Neural progenitor cell (in vitro differentiated cells): Measurements from ENCODE around the gene CREBRF. TPM values are rescaled to one million over a fixed set of nuclear protein-coding genes. Genes with fewer than 3 reads are reported as not detected.

Experiments
- DNase-seq: peaks from one replicate; pipeline ENCODE4 v3.0.0-alpha.2; 2016; ENCODE audit warnings: low spot score
- H2AFZ ChIP-seq: fragments of 200-600 bp; sonication (generic); replicated peaks from 2 replicates; pipeline ENCODE4 v1.6.1; 2016; ENCODE audit warnings: antibody characterized with exemption
- H3F3A ChIP-seq: fragments of 200-600 bp; sonication (generic); 2 replicates; pipeline ENCODE4 v1.6.1; 2016; ENCODE audit warnings: antibody characterized with exemption, low read depth
- H3K27ac ChIP-seq: fragments of 200-600 bp; sonication (generic); 2 replicates; pipeline ENCODE4 v1.5.1; 2016; ENCODE audit warnings: mild to moderate bottlenecking
- H3K27me3 ChIP-seq: fragments of 200-600 bp; sonication (generic); 2 replicates; pipeline ENCODE4 v1.6.1; 2016; ENCODE audit warnings: mild to moderate bottlenecking, moderate library complexity
- H3K36me3 ChIP-seq: fragments of 200-600 bp; sonication (generic); 2 replicates; pipeline ENCODE4 v1.5.1; 2016
- H3K4me1 ChIP-seq: fragments of 200-600 bp; sonication (generic); 2 replicates; pipeline ENCODE4 v1.6.1; 2016; ENCODE audit warnings: mixed run types
- H3K4me2 ChIP-seq: fragments of 200-600 bp; sonication (generic); 2 replicates; pipeline ENCODE4 v1.6.1; 2016
- H3K4me3 ChIP-seq: fragments of 200-600 bp; sonication (generic); 2 replicates; pipeline ENCODE4 v1.5.1; 2016
- H3K79me2 ChIP-seq: fragments of 200-600 bp; sonication (generic); 2 replicates; pipeline ENCODE4 v1.6.1; 2016; ENCODE audit warnings: low read depth
- H3K9ac ChIP-seq: fragments of 200-600 bp; sonication (generic); 2 replicates; pipeline ENCODE4 v1.6.1; 2016
- H3K9me3 ChIP-seq: fragments of 200-600 bp; sonication (generic); 2 replicates; pipeline ENCODE4 v1.5.1; 2016; ENCODE audit warnings: low read depth
- H4K20me1 ChIP-seq: fragments of 200-600 bp; sonication (generic); 2 replicates; pipeline ENCODE4 v1.6.1; 2016; ENCODE audit warnings: low read depth
- H3K27ac Mint-ChIP-seq: 3 replicates; pipeline ENCODE4 v1.8.0; 2021; ENCODE audit warnings: mixed read lengths
- H3K27me3 Mint-ChIP-seq: 2 replicates; pipeline ENCODE4 v1.8.0; 2022; ENCODE audit warnings: low read depth, mild to moderate bottlenecking, inconsistent platforms, moderate library complexity, mixed read lengths; ENCODE audit not compliant: insufficient read depth
- H3K36me3 Mint-ChIP-seq: 3 replicates; pipeline ENCODE4 v1.8.0; 2021; ENCODE audit warnings: mixed read lengths
- H3K4me1 Mint-ChIP-seq: 3 replicates; pipeline ENCODE4 v1.8.0; 2021; ENCODE audit warnings: mixed read lengths
- H3K4me3 Mint-ChIP-seq: 3 replicates; pipeline ENCODE4 v1.8.0; 2021; ENCODE audit warnings: mild to moderate bottlenecking, moderate library complexity, mixed read lengths
- H3K9me3 Mint-ChIP-seq: 3 replicates; pipeline ENCODE4 v1.8.0; 2020; ENCODE audit warnings: mixed read lengths
- CTCF ChIP-seq: fragments of 200-600 bp; sonication (generic); IDR thresholded peaks from 2 replicates; pipeline ENCODE4 v1.5.1; 2017; ENCODE audit warnings: antibody characterized with exemption, mild to moderate bottlenecking
- EZH2 ChIP-seq: fragments of 200-600 bp; sonication (generic); IDR thresholded peaks from 2 replicates; pipeline ENCODE4 v1.6.1; 2017; ENCODE audit warnings: antibody characterized with exemption, mild to moderate bottlenecking, moderate library complexity
- EZH2phosphoT487 ChIP-seq: fragments of 200-600 bp; sonication (generic); IDR thresholded peaks from 2 replicates; pipeline ENCODE4 v1.6.1; 2017; ENCODE audit warnings: antibody characterized with exemption
- total RNA-seq: library from RNA; depleted of rRNA; stranded (reverse); fragments of >200 nt; gene quantifications from 2 replicates; pipeline ENCODE4 v1.2.3, GENCODE V29; 2015; ENCODE audit warnings: low replicate concordance

Gene CREBRF
- total RNA-seq, 1 donor from 2014 or later = 14.3 TPM

- no peaks in the 10 kb centered on the region for H3K27me3 ChIP-seq
- Mint-ChIP-seq H3K27me3 (peaks cover 4% of the 10 kb centered on the region), H3K4me1 (peaks cover 6% of the 10 kb centered on the region), H3K27ac (no peak overlapping the region), H3K36me3 (peaks cover 9% of the 10 kb centered on the region), H3K9me3 (peaks cover 3% of the 10 kb centered on the region), H3K4me3 (no peak overlapping the region)
- no peak overlapping the region for H3K9ac ChIP-seq
- DNase-seq = no peak
- no peak overlapping the region for H3K4me3 ChIP-seq
- H3K4me1 ChIP-seq = no peaks in the 10 kb centered on the region
- no peak for TF ChIP-seq EZH2phosphoT487
- TF ChIP-seq CTCF = no peak
- TF ChIP-seq EZH2 = no peak
- no peaks in the 10 kb centered on the region for H3K9me3 ChIP-seq
- H3K27ac ChIP-seq = no peak overlapping the region
- peaks cover 9% of the 10 kb centered on the region for H3K79me2 ChIP-seq
- H3F3A ChIP-seq = no peaks in the 10 kb centered on the region
- no peak overlapping the region for H2AFZ ChIP-seq
- H4K20me1 ChIP-seq = no peaks in the 10 kb centered on the region
- no peaks in the 10 kb centered on the region for H3K36me3 ChIP-seq
- H3K4me2 ChIP-seq = no peak overlapping the region
Observed at GRCh38 chr5:173035904-173036707, 20.0 kb upstream of the CREBRF start.

- no peaks in the 10 kb centered on the region for H3F3A ChIP-seq
- H3K27ac ChIP-seq = no peak overlapping the region
- H4K20me1 ChIP-seq = no peaks in the 10 kb centered on the region
- no peaks in the 10 kb centered on the region for H3K4me1 ChIP-seq
- Mint-ChIP-seq H3K4me3 (no peak overlapping the region), H3K36me3 (peaks cover 7% of the 10 kb centered on the region), H3K27ac (no peak overlapping the region), H3K27me3 (peaks cover 6% of the 10 kb centered on the region), H3K9me3 (peaks cover 3% of the 10 kb centered on the region), H3K4me1 (peaks cover 6% of the 10 kb centered on the region)
- no peaks in the 10 kb centered on the region for H3K9me3 ChIP-seq
- H2AFZ ChIP-seq = no peak overlapping the region
- DNase-seq = no peak
- H3K27me3 ChIP-seq = no peaks in the 10 kb centered on the region
- no peaks in the 10 kb centered on the region for H3K79me2 ChIP-seq
- H3K9ac ChIP-seq = no peak overlapping the region
- H3K4me3 ChIP-seq = no peak overlapping the region
- no peak overlapping the region for H3K4me2 ChIP-seq
- H3K36me3 ChIP-seq = no peaks in the 10 kb centered on the region
- TF ChIP-seq CTCF (no peak), EZH2 (no peak), EZH2phosphoT487 (no peak)
Observed at GRCh38 chr5:173039188-173039587, 17.0 kb upstream of the CREBRF start.

- Histone ChIP-seq H3K9ac (no peak overlapping the region), H3K4me2 (no peak overlapping the region), H3K4me3 (no peak overlapping the region), H3K4me1 (peaks cover 3% of the 10 kb centered on the region), H3K27ac (no peak overlapping the region), H2AFZ (no peak overlapping the region), H3K79me2 (no peaks in the 10 kb centered on the region), H3F3A (no peaks in the 10 kb centered on the region), H3K36me3 (no peaks in the 10 kb centered on the region), H3K9me3 (no peaks in the 10 kb centered on the region), H3K27me3 (no peaks in the 10 kb centered on the region), H4K20me1 (no peaks in the 10 kb centered on the region)
- peaks cover 6% of the 10 kb centered on the region for H3K27me3 Mint-ChIP-seq
- no peak overlapping the region for H3K27ac Mint-ChIP-seq
- no peak for TF ChIP-seq EZH2
- no peak for TF ChIP-seq CTCF
- peaks cover 3% of the 10 kb centered on the region for H3K9me3 Mint-ChIP-seq
- peaks cover 6% of the 10 kb centered on the region for H3K4me1 Mint-ChIP-seq
- no peak for DNase-seq
- no peak overlapping the region for H3K4me3 Mint-ChIP-seq
- H3K36me3 Mint-ChIP-seq = peaks cover 3% of the 10 kb centered on the region
Observed at GRCh38 chr5:173039964-173040363, 16.2 kb upstream of the CREBRF start.
